Breast epithelium (tissue), 3 donors: ENCODE results near the gene AQR.

Experiments
- CTCF ChIP-seq, 3 donors: fragments of 450-650 bp; IDR thresholded peaks; one replicate each; pipeline ENCODE4 v1.5.1; 2016 to 2017; ENCODE audit warnings: antibody characterized with exemption in 3 of 3, mild to moderate bottlenecking in 3 of 3, moderate library complexity in 3 of 3
- POLR2A ChIP-seq: fragments of 450-650 bp; IDR thresholded peaks from one replicate; pipeline ENCODE4 v1.6.1; 2016; ENCODE audit warnings: antibody characterized with exemption, mild to moderate bottlenecking, moderate library complexity
- POLR2AphosphoS5 ChIP-seq, 3 donors: sonication (generic); formaldehyde crosslinking; IDR thresholded peaks; one replicate each; pipeline ENCODE4 v1.6.1; 2017; ENCODE audit warnings: antibody characterized with exemption in 3 of 3

- TF ChIP-seq CTCF (IDR thresholded peaks at IDR 0.05) (no peak), POLR2AphosphoS5 (IDR thresholded peaks at IDR 0.05) (no peak), POLR2A (no peak)
Observed at GRCh38 chr15:34855413-34855812, 114.1 kb downstream of the AQR start.
